GM21515 (cell line): Measurements from ENCODE around the gene PIK3R4.

ENCODE experiments used
- ATAC-seq: cut with Tn5 transposase; IDR thresholded peaks from one replicate; pipeline ENCODE4 v1.9.1; 2021; ENCODE audit not compliant: unreplicated experiment

The PIK3R4 gene

DNA sequence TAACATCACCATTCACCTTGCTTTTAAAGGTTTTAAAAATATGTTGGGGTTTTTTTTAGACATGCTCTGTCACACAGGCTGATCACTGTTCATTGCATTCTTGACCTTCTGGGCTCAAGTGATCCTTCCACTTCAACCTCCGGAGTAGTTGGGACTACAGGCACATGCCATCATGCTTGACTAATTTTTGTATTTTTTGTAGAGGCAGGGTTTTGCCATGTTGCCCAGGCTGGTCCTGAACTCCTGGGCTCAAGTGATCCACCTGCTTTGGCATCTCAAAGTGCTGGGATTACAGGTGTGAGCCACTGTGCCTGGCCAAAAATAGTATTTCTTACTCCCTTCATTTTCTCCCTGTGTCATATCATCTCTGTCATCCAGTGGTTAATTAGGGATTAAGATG, 101.4 kb downstream of the PIK3R4 start:
- no peak for ATAC-seq

DNA sequence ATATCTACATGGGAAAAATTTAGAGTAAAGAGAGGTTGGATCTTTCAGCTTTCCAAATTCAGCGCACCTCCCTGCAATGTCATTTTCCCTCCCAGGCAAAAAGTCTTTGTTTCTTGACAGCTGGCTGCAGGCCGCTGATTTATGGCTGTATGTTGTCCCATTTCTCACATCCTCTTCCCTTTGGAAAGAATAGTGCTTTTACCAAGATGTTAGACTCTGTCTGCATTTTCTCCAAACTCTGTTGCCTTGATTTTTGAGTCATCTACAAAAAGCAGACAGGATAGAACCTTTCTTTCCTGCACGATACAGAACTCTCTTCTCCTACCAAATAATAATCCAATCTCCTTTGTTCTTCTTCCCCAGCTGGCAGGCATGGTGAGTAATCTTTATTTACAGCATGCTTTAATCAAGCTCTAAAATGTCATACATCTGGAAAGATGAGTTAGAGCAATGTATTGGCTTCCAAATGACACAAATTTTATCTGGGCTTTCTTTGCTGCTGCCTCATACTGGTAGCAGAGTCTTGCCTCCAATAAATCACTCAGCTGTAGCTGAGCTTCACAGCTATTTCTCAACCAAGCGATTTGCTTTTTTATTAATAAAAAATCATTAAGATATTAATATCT, 101.9 kb downstream of the PIK3R4 start:
- no peak for ATAC-seq

DNA sequence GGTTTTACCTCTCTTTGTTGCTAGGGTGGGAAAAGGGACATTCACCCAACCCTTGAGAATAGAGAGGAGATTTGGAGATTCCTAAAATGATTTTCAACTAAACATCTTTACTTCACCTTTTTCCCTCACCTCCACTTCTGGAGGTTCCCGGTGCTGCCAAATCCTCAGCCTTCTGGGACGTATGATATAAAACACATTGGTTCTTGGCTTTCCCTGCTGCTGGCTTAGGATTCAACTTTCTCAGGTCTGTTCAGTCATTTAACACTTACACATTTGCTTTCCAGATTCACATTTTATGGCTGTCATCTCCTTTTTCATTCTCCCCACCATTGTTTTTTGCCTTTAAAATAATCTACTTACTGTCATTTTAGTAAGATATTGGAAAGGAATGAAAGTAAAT, 106.6 kb downstream of the PIK3R4 start:
- ATAC-seq: no peak

DNA sequence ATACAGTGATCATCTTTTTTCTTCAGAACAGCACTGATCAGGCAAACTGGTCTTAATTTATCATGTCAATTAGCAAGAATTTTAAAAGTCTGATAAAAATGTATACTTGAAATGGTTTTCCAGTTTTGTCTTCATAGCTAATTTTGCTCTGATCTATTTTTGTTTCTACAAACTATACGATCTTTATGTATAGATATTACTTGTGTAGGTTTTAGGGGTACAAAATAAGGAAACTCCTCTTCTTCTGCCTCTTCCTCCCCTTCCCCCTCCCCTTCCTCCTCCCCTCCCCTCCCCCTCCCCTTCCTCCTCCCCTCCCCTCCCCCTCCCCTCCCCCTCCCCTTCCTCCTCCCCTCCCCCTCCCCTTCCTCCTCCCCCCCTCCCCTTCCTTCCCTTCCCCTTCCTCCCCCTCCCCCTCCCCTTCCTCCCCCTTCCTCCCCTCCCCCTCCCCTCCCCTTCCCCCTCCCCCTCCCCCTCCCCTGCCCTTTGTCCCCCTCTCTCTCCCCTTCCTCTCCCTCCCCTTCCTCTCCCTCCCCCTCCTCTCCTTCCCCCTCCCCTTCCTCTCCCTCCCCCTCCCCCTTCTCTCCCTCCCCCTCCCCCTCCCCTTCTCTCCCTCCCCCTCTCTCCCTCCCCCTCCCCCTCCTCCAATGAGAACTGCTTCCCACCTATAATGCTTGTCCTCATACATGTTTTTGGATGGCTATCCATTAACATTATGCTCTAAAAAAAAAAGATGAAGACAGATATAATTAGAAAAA, 110.0 kb downstream of the PIK3R4 start:
- ATAC-seq: no peak

DNA sequence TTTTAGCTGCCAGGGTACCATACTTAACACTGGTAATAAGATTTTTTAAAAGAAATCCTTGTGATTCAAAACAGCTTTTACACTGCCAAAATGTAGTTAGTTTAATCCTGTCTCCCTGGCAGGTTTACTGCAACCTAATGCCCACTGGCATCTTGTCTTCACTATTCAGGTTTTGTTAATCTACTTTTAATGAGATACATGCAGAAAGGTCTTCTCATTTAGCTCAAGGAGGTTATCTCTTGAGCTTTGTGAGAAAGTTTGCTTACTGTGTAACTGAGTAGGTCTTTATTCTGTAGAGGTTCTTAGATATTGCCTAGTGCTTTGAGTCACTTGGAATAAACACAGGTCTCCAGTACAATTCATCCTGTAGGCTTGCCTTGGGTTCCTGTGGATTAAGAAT, 110.7 kb downstream of the PIK3R4 start:
- ATAC-seq: no peak

DNA sequence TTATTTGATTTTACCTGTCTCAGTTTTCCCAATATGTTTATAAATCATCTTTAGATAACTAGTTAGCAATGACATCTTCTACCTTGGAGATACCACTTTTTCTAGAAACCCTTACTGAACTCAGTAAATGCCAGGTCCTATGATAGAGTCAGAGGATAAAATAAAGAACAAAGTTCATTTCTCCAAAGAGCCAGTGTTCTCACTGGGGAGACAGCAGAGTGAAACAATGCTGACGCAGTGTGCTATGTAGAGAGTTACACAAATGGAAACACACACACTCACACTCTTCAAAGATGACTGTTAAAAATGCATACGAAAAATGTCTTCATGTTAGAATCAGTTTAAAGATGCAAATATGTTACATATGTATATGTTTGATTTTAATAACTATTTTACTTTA, 111.3 kb downstream of the PIK3R4 start:
- no peak for ATAC-seq
